Pancreas (tissue), 10 donors: ENCODE data around the gene GTPBP1. TPM values are rescaled to one million over a fixed set of nuclear protein-coding genes. Genes with fewer than 3 reads are reported as not detected.

Source experiments
- ATAC-seq, 4 donors: fragments of 200-7000 bp; cut with Tn5 transposase; one replicate each; pipeline versions ENCODE4 v1.8.0 to v1.9.1; 2020; ENCODE audit warnings: mild to moderate bottlenecking in 4 of 4, moderate library complexity in 4 of 4
- DNase-seq, 6 donors: peaks; one replicate each; pipeline ENCODE4 v3.0.0-alpha.2; 2020
- FAIRE-seq: peaks from 2 replicates; lab custom pipeline; 2012; peaks lifted over from hg19 to GRCh38; lab: Jason Lieb, UNC
- H3K27ac ChIP-seq, 4 donors: fragments of 200-600 bp; sonication (generic); 1 replicate in 3 of 4; 2 replicates in 1 of 4; pipeline versions ENCODE4 v1.5.0 to v1.8.0; 2020
- H3K27me3 ChIP-seq, 4 donors: fragments of 200-600 bp; one replicate each; pipeline ENCODE4 v1.8.0; 2021
- H3K36me3 ChIP-seq, 3 donors: fragments of 200-600 bp; sonication (generic) in 1 of 3; one replicate each; pipeline versions ENCODE4 v1.5.0 to v1.8.0; 2020 to 2021
- H3K4me1 ChIP-seq, 3 donors: fragments of 200-600 bp; one replicate each; pipeline ENCODE4 v1.8.0; 2021
- H3K4me3 ChIP-seq, 4 donors: fragments of 200-600 bp; sonication (generic) in 2 of 4; one replicate each; pipeline versions ENCODE4 v1.5.0 to v1.8.0; 2020 to 2021
- H3K9me3 ChIP-seq, 4 donors: fragments of 200-600 bp; one replicate each; pipeline ENCODE4 v1.8.0; 2021
- WGBS, 2 donors: extraction: QIAGEN DNeasy Blood & Tissue Kit; methylation state at CpG; one replicate each; pipeline ENCODE4 v1.1.7; 2013; 5-methylcytosine and 5-hydroxymethylcytosine counted together
- intact Hi-C, 3 donors: fragments of 100-400 bp; cut with DNase I; formaldehyde crosslinking; loops; one replicate each; pipeline versions ENCODE4 v1.11.1 to v1.14.2; 2022
- polyA plus RNA-seq, 2 donors: library from polyadenylated mRNA; stranded (reverse); fragments of 200-250 nt; gene quantifications; one replicate each; pipeline ENCODE4 v1.2.3, GENCODE V29; 2013
- total RNA-seq, 6 donors: library from RNA; stranded (reverse); fragmentation: NEBNext Ultra II Directional in 4 of 6; extraction: Animal tissue kit (Norgen Biotek cat#: 25700) in 4 of 6; gene quantifications; one replicate each; pipeline versions ENCODE4 v1.2.1 to v1.2.4, GENCODE V29; 2021 to 2023
- TF ChIP-seq, protein P1 (sequence below), 4 donors: fragments of 200-600 bp; sonication (generic) in 3 of 4; IDR thresholded peaks; one replicate each; pipeline versions ENCODE4 v1.5.0 to v1.8.0; 2021; ENCODE audit warnings: antibody characterized with exemption in 4 of 4
- donor health status: healthy with polysubstance abuse.
- donor health status: DM: no; HTN: no; CAD: no; lungs with moderate emphysema.
- donor health status: DM: no; HTN: no; CAD: no.
- donor health status: control.
- donor health status: control.
- donor health status: Bipolar disorder and iron deficiency.
- donor health status: DM: yes; HTN: yes; CAD: no.
- donor health status: DM: no; HTN: no; CAD: no.
- donor health status: DM: no; HTN: no; CAD: no.
- donor health status: DM: yes; HTN: yes; CAD: no.

The GTPBP1 gene
- total and polyA plus RNA-seq, 8 donors: 14.7 to 36.0 (median 28.3) TPM

DNA sequence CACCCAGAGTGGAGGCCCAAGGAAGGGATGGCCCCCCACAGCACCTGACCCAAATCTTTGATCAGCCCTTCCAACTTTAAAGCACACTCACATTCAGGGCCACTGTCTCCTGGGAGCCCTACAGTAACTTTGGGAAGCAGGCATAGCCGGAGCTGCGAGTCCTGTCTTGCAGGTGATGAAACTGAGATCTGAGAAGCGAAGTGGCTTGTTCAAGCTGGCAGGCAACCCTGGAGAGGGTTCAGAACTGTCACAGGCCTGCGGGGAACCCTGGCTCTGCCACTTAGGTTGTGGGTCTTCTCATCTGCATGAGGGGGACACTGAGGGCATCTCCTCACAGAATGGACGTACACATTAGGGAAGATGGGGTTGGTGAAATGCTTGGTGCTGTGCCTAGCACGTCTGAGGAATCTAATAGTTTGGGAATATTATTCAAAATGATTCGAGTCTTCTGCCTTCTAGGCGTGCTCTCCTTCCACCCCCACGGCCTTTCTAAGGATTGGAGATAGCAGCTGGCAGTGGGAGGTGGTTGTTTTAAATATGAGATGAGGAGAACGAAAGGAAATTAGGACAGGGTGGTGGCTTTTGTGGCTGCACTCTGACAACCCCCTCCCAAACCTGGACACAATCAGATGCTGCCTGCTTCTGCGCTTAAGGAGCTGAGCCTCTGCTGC, 68.9 kb downstream of the GTPBP1 start:
- H3K27me3 ChIP-seq: no peaks in the 10 kb centered on the region
- no peak overlapping the region for H3K4me3 ChIP-seq
- intact Hi-C loops: no loop called here
- no peak for DNase-seq
- no peaks in the 10 kb centered on the region for H3K9me3 ChIP-seq
- TF ChIP-seq, protein P1, sequence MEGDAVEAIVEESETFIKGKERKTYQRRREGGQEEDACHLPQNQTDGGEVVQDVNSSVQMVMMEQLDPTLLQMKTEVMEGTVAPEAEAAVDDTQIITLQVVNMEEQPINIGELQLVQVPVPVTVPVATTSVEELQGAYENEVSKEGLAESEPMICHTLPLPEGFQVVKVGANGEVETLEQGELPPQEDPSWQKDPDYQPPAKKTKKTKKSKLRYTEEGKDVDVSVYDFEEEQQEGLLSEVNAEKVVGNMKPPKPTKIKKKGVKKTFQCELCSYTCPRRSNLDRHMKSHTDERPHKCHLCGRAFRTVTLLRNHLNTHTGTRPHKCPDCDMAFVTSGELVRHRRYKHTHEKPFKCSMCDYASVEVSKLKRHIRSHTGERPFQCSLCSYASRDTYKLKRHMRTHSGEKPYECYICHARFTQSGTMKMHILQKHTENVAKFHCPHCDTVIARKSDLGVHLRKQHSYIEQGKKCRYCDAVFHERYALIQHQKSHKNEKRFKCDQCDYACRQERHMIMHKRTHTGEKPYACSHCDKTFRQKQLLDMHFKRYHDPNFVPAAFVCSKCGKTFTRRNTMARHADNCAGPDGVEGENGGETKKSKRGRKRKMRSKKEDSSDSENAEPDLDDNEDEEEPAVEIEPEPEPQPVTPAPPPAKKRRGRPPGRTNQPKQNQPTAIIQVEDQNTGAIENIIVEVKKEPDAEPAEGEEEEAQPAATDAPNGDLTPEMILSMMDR (IDR thresholded peaks at IDR 0.05): no peak
- 71 to 76% methylated on average over 11 of the region's 11 CpGs for WGBS, 2 donors
- no peaks in the 10 kb centered on the region for H3K4me1 ChIP-seq
- H3K27ac ChIP-seq: no peak overlapping the region
- peaks cover 0 to 2% (median 2%) of the 10 kb centered on the region in 3 donors for H3K36me3 ChIP-seq
- ATAC-seq: no peak
- no peak for FAIRE-seq

DNA sequence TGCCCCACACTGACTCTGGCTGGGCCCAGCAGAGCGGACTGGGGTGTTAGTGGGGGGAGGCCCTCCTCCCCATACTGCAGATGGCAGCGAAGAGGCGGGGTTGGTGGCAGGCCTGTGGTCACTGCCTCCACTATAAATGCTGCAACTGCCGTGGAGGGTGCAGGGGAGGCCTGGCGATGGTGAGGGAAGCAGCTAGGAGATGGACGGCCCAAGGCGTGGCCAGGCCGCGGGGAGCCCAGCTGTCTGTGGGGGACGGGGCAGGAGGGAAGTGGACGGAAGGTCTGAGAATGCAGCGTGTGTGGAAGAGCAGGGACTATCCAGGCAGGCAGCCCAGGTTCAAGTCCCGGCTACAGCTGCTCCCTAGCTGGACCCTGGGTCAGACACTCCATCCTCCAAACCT, 69.9 kb downstream of the GTPBP1 start:
- DNase-seq (no peak), FAIRE-seq (no peak), ATAC-seq (no peak)
- Histone ChIP-seq H3K4me1 (no peaks in the 10 kb centered on the region), H3K27me3 (no peaks in the 10 kb centered on the region), H3K9me3 (no peaks in the 10 kb centered on the region), H3K36me3 (peaks cover 0 to 11% (median 7%) of the 10 kb centered on the region in 3 donors), H3K27ac (no peak overlapping the region), H3K4me3 (no peak overlapping the region)
- TF ChIP-seq, protein P1 (IDR thresholded peaks at IDR 0.05): no peak
- intact Hi-C loops: no loop called here
- WGBS, 2 donors: 78 to 82% methylated on average over 13 of the region's 13 CpGs

GRCh38 chr22:38776086-38776485, 70.3 kb downstream of the GTPBP1 start:
- FAIRE-seq (no peak), DNase-seq (no peak), ATAC-seq (no peak)
- intact Hi-C loops: no loop called here
- TF ChIP-seq, protein P1 (IDR thresholded peaks at IDR 0.05): no peak
- Histone ChIP-seq H3K9me3 (no peaks in the 10 kb centered on the region), H3K4me3 (no peak overlapping the region), H3K4me1 (no peaks in the 10 kb centered on the region), H3K36me3 (peaks cover 0 to 12% (median 10%) of the 10 kb centered on the region in 3 donors), H3K27ac (no peak overlapping the region), H3K27me3 (no peaks in the 10 kb centered on the region)
- WGBS, 2 donors: 62 to 68% methylated on average over 6 of the region's 6 CpGs

GRCh38 chr22:38777087-38777671, 71.4 kb downstream of the GTPBP1 start:
- no peak for FAIRE-seq
- TF ChIP-seq, protein P1 (IDR thresholded peaks at IDR 0.05): no peak
- H3K36me3 ChIP-seq: peaks cover 0 to 12% (median 10%) of the 10 kb centered on the region in 3 donors
- DNase-seq: no peak
- no peaks in the 10 kb centered on the region for H3K9me3 ChIP-seq
- intact Hi-C loops: no loop called here
- H3K27me3 ChIP-seq: no peaks in the 10 kb centered on the region
- ATAC-seq: no peak
- H3K4me3 ChIP-seq: no peak overlapping the region
- H3K4me1 ChIP-seq: no peaks in the 10 kb centered on the region
- H3K27ac ChIP-seq: no peak overlapping the region
- 88 to 92% methylated on average over 23 to 27 of the region's 27 CpGs for WGBS, 2 donors

GRCh38 chr22:38781033-38781432, 75.3 kb downstream of the GTPBP1 start:
- no peak overlapping the region for H3K27ac ChIP-seq
- H3K4me1 ChIP-seq: no peaks in the 10 kb centered on the region
- no peak overlapping the region for H3K4me3 ChIP-seq
- no peaks in the 10 kb centered on the region for H3K9me3 ChIP-seq
- no peaks in the 10 kb centered on the region for H3K27me3 ChIP-seq
- FAIRE-seq (no peak), DNase-seq (no peak), ATAC-seq (no peak)
- 69 to 81% methylated on average over 13 of the region's 13 CpGs for WGBS, 2 donors
- TF ChIP-seq, protein P1 (IDR thresholded peaks at IDR 0.05): no peak
- peaks cover 0 to 12% (median 10%) of the 10 kb centered on the region in 3 donors for H3K36me3 ChIP-seq
- intact Hi-C loops: no loop called here
